ENCODE results near the gene ITIH4.

DNA sequence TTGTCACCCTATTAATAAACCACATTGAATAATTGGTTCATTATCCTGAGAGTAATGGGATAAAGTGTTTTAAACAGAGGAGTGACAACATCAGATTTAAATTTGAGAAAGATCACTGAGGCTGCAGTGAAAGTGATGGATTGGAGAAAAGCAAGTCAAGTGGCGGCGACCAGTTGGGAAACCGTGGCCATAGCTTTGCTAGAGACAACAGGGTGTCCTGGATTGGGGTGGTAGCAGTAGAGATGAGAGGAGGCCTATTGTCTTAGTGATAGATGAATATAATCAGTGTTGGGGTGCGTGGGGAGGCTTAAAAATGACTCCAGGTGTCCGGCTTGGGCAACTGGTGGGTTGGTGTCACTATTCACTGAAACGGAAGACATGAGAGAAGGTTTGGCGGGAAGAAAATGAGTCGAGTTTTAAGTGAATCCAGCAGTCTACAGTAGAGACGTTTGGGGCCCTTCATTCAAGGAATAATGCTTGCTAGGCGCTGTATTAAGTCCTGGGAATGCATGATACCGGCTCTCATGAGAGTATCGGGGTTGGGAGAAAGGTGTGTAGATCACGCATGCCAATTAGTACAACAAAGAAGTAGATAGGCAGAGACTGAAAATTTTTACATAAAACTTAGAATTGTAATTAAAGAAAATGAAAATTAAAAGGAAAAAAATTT lies 60.6 kb downstream of the ITIH4 start:
- TF ChIP-seq, protein P1, sequence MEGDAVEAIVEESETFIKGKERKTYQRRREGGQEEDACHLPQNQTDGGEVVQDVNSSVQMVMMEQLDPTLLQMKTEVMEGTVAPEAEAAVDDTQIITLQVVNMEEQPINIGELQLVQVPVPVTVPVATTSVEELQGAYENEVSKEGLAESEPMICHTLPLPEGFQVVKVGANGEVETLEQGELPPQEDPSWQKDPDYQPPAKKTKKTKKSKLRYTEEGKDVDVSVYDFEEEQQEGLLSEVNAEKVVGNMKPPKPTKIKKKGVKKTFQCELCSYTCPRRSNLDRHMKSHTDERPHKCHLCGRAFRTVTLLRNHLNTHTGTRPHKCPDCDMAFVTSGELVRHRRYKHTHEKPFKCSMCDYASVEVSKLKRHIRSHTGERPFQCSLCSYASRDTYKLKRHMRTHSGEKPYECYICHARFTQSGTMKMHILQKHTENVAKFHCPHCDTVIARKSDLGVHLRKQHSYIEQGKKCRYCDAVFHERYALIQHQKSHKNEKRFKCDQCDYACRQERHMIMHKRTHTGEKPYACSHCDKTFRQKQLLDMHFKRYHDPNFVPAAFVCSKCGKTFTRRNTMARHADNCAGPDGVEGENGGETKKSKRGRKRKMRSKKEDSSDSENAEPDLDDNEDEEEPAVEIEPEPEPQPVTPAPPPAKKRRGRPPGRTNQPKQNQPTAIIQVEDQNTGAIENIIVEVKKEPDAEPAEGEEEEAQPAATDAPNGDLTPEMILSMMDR (IDR thresholded peaks at IDR 0.05; ENCODE audit: insufficient read depth, low read depth, low read length) = no peak
- TF ChIP-seq EZH2 (IDR thresholded peaks at IDR 0.05; ENCODE audit: insufficient read depth, low read length) = no peak

Data from astrocyte (in vitro differentiated cells and primary cell).